Activated CD4-positive, alpha-beta T cell treated with anti-CD3 and anti-CD28 coated beads, Interleukin-2, Interleukin-6, amounts not matched to agents 100 ng/mL and 50 ng/mL, durations not matched to agents 16 hours and 8 hours (primary cell): Measurements from ENCODE around the gene TNFSF15.

Experiments used
- DNase-seq: peaks from one replicate; pipeline ENCODE4 v3.0.0-alpha.2; 2020

The TNFSF15 gene

DNA sequence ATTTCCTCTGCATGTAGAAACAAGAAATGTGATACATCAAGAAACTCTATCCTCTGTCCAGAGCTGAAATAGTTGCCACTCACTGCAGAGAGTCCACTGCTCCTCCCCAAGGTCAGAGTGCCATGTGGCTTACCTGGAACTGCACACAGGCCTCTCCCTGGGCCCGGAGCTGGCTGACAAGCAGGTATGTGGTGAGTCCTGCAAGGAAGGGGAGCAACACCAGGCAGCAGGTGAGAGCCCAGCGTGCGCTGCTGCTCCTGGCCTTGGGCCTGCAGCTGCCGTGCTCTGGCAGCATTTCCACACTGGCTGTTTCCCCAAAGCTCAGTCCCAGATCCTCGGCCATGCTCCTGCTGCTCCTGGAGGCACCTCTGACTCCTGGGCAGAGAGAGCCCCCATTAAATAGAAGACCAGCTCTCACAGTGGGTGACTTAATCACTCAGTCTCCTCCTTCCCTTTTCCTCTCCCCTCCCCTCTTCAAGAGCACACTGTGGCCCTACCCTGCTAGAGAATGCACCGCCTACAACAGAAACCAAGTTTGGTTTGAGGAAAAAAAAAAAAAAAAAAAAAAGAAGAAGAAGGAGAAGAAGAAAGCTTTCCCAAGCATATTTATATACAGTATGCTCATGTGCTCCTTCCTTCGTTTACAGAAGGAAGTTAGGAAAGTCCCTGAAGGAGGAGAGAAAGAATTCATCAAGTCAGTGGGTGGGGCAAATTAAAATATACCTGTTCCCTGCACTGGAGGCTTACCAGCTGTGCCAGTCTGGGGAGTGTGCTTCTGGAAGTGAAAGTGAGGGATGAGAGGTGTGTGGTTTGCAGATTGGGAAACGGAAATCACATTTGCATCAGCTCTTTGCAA is at the start of gene TNFSF15:
TSS of gene TNFSF15 (minus strand) at position 370 of the 856 bp plus-strand sequence. CDS start at position 343, 27 bp downstream.
- peak; percentile 72 for DNase-seq

DNA sequence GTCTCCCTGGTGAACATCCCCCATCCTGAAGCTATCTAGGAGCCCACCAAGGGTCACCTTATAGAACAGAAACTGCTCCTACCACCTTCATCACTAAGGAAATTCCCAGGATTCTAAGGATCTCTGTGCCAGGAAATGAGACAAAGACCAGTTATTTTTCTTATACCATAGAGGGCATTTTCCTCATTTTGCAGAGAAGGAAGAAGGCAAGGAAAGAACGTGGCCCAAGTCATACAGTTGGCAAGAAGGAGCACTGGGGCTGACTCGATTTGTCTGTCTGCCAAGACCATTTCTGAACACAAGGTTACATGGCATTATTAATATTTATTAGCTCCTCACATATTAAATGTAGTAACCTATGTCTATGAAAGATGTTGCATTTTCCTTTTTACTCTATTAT is 49.6 kb upstream of the TNFSF15 start:
- DNase-seq, result no peak

DNA sequence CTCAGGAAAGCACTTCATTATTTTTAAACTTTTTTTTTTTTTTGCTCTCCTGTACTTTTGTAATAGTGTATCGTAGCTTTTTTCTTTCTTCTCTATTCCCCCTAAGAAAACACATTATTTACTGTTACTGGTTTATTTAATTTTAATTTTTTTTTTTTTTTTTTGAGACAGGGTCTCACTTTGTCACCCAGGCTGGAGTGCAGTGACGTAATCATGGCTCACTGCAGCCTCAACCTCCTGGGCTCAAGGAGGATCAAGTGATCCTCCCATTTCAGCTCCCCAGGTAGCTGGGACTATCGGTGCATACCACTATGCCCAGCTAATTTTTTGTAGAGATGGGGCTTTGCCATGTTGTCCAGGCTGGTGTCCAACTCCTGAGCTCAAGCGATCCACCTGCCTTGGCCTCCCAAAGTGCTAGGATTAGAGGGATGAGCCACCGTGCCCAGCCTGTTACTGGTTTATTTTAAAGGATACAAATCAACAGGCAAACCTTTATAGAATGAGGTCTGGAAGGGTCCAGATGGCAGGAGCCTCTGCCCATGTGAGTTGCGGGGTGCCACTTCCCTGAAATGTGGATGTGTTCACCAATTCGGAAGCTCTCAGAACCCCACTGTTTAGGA is 49.0 kb upstream of the TNFSF15 start:
- no peak for DNase-seq

DNA sequence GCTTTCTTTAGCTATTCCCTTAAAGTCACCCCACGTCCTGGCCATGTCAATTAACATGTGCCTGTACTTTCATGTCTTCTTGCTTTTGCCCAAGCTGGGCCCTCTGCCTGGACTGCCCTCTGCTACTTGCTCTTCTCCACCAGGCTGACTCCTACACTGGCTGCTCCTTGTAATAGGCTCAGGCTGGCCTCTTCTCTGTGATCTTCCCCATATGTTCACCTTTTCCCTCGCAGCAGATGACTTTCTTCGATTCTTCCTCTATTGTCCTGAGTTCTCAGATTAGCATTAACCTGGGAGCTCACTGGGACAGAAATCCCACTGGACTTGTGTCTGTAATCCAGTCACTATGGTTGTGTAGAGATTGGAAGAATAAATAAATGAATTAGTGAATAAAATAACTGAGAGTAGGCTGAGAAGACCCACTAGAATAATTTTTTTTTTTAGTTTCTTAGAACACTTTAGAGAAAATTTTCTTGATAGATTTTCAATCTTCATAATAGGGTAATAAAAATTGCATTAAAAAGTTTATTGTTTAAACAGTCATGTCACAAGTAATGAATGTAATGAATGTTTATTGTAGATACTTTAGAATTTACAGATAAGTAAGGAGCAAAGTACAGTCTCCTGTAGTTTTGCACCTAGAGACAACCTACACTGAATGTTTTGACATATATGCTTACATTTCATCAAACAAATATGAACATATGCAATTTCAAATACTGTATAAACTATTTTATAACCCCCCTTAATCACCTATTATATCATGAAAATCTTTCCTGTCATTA is 47.4 kb upstream of the TNFSF15 start:
- no peak for DNase-seq

DNA sequence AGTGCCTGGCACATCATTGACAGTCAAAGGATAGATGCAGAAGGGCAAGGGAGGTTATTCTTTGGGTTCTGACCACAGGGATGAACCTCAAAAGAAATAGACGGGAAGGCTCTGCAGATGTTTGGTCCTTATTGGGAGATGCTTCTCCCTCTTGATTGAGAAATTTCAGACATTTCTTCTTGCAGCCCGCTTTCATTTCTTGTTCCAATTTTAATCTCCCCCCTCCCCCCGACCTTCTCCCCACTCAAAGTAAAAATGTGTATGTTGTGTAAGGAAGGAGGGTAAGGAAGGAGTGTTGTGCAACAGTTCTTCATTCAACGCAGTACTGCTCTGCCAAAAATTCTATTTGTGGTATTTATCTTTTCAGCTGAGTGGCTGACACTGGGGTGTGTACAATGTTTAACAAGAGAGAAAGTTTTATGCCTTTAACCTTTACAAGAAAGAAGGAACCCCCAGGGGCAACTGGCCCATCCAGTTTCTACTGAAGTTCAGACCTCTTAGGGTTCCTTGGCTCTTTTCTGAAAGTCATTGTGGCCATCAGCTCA is 46.3 kb upstream of the TNFSF15 start:
- no peak for DNase-seq

DNA sequence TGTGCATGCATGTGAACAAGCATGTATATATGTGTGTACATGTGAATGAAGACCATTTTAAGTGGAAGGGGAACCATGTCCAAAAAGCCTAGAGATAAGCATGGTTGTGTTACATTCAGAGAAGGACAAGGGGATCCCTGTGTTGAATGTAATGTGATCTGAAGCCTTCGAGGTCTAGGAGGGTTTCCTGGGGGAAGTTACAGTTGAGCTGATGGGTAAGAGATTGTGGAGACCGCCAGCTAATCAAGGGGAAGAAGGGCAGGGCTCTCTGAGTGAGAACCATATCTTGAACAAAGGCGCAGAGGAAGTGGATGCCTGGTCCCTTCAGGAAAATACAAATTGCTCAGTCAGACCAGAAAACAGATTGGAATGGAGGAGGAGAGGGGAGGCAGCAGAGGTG is 45.5 kb upstream of the TNFSF15 start:
- no peak for DNase-seq

DNA sequence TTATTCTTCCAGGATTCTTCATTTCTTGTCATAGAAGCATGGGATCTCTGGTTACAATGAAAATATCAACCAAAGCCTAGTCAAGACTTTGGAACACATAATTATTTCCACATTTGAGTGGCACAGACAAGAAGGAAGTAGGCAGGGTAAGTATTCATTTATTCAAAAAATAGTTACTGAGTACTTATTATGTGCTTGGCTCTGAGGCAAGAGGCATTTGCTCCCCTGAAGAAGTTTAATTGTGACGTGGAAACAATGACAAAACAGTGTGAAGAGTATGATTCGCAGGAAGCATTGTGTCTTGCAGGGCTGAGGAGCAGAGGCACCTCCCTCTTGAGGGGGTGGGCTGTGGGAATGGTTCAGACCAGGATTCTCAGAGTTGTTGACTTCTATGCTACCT is 45.0 kb upstream of the TNFSF15 start:
- DNase-seq, result no peak

DNA sequence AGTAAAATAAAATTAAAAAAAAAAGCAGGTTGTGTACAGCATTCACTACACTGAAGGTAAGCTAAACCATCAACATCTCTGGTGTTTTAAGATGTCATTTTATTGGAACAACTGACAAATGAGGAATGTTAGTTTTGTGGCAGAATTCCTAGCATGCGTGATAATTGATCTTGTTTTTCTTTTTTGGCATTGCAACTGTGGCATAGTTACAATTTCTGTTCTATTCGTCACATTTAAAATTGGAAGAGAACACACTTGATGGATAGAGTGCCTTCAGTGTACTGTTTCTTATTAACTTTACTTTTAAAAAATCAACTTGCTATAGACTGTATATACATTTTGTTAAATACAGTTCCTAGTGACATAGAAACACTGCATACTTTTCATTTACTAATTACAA is 43.6 kb upstream of the TNFSF15 start:
- no peak for DNase-seq

DNA sequence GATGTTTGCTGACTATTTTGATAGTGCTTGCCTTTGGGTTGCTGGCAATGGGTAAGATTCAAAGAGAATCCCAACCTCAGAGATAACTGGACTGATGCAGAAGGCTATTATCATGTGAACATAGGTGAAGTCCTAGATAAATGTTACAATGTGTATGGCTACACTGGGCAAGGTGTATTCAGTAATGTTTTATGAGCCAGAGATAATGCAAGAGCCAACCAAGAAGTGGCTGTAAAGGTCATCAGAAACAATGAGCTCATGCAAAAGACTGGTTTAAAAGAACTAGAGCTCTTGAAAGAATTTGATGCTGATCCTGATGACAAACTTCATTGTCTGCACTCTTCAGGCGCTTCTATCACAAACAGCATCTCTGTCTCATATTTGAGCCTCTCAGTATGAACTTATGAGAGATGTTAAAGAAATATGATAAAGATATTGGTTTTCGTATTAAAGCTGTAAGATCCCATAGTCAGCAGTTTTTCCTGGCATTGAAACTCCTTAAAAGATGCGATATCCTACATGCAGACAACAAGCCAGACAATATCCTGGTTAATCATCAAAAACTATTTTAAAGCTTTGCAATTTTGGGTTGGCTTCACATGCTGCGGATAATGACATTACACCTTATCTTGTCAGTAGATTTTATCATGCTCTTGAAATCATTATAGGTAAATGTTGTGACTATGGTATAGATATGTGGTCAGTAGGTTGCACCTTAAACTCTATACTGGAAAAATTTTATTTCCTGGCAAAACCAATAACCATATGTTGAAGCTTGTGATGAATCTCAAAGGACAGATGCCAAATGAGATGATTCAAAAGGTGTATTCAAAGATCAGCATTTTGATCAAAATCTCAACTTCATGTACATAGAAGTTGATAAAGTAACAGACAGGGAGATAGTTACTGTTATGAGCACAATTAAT is 41.9 kb upstream of the TNFSF15 start:
- no peak for DNase-seq

DNA sequence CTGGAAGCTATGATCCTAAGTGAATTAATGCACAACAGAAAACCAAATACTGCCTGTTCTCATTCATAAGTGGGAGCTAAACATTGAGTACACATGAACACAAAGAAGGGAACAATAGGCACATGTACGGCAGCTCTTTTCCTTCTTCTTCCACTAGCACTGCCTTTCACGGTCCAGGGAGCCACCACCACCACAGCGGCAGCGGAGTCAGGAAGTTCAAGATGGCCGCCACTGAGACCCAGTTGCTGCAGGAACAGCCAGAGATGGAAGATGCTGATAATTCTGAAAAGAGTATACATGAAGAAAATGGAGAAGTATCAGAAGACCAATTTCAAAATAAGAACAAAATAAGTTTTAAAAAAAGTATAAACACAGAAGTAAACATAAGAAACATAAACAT is 39.5 kb upstream of the TNFSF15 start:
- DNase-seq, result no peak

DNA sequence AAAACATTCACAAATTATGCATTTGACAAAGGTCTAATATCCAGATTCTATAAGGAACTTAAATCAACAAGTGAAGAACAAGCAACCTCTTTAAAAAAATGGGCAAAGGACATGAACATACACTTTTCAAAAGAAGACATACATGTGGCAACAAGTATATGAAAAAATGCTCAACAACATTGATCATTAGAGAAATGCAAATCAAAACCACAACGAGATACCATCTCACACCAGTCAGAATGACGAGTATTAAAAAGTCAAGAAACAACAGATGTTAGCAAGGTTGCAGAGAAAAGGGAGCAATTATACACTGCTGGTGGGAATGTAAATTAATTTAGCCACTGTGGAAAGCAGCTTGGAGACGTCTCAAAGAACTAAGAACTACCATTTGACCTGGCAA is 38.9 kb upstream of the TNFSF15 start:
- no peak for DNase-seq

DNA sequence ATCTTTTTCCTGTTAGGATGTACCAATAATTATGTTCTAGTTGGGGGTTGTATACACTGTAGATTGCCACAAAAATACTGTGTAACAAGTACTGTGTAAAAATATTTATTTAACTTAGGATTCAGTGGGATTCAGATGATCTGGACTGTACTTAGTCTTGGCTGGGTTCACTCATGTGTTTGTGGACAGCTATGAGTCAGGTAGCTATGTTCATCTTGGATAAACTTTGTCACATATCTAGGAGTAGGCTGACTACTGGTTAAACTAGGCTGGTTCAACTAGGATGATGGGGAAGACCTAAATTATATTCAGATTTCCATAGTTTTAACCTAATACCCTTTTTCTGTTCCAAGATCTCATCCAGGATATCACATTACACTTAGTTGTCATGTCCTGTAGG is 32.1 kb upstream of the TNFSF15 start:
- no peak for DNase-seq

DNA sequence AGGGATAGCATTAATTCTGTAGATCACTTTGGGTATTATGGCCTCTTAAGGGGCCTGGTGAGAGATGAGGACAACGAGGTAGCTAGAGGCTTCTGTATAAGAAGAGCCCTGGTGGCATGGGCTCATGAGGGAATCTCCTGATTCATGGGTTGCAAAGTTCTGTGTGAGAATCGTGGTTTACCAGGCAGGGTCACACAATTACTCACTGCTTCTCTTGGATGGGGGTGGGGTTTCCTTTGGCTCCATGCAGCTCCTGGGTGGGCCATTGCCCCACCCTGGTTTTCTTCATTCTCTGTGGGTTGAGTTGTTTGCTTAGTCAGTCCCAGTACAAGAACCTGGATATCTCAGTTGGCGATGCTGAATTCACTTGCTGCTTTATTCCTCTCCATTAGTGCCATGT is 30.9 kb upstream of the TNFSF15 start:
- peak; percentile 46 for DNase-seq

DNA sequence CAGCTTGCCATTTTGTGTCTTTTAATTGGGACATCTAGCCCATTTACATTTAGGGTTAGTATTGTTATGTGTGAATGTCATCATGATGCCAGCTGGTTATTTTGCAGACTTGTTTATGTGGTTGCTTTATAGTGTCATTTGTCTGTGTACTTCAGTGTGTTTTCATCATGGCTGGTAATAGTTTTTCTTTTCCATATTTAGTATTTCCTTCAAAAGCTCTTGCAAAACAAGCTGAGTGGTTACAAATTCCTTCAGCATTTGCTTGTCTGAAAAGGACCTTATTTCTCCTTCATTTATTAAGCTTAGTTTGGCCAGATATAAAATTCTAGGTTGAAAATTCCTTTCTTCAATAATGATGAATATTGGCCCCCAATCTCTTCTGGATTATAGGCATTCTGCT is 28.5 kb upstream of the TNFSF15 start:
- DNase-seq, result no peak

DNA sequence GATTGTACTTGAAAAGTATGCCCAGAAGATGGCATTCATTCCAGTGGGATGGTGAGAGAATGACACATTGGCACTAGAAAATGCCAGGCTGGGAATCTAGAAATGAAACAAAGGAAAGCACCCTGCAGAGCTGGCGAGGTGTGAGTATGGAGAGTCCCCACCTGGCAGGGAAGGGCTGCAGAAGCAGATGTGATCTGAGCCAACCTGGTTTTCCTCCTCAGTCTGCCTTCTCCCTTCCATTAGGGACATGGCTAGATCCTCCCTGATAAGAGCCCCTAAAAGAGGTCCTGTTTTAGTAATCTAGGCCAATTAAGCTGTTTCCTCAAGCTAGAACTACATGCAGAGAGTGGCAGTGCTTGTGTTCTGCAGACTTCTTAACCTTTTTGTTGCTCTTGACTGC is 24.7 kb upstream of the TNFSF15 start:
- DNase-seq, result no peak

DNA sequence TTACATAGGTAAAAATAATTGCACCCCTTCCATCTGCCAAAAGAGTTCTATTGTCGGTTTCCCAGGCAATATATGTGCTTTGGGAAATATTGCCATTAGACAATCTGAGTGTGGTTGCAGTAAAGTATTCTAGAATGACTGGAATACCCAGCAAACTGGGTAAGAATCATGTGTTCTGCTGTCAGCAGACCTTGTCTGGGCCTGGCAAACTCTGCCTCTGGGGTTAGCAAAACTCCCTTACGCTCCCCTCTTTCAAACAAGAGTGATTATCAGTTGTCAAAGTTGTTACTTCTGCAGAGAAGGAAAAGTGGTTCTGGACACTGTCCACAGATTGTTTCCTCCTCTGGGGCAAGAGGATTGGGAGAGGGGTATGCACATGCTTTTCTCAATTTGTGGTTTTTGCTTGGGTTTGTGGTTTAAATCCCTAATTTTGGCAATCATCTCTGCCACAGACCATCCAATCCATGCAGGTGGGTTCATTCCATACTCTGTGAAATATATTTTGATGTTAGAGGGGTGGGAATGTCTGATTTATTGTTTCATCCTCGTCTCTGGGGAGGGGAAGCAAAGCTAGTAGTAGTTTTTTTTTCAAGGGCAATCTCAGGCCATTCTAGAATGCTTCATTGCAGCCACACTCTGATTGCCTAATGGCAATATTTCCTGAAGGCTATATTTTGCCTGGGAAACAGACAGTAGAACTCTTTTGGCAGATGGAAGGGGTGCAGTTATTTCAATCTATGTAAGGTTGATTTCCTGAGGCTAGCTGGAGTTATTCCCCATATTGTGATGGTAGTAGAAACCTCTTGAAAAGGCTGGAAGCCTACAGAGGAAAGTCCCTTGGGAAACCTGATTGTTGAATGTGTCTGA is 24.0 kb upstream of the TNFSF15 start:
- DNase-seq, result no peak

DNA sequence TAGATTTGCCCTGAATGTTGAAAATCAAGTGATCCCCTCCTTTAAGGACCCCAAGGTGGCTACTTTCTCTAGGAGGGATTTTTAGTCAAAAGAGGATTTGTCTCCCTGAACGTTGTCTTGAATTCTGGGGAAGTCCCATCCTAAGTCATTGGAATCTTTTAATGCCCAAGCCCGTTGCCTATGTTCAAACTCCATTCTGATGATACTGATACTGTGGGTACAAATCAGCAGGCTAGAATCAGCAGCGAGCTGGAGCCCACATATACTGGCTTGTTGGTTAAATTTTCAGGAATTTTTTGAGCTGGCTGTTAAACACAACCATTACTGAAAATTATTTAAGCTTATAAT is 22.4 kb upstream of the TNFSF15 start:
- DNase-seq, result no peak

DNA sequence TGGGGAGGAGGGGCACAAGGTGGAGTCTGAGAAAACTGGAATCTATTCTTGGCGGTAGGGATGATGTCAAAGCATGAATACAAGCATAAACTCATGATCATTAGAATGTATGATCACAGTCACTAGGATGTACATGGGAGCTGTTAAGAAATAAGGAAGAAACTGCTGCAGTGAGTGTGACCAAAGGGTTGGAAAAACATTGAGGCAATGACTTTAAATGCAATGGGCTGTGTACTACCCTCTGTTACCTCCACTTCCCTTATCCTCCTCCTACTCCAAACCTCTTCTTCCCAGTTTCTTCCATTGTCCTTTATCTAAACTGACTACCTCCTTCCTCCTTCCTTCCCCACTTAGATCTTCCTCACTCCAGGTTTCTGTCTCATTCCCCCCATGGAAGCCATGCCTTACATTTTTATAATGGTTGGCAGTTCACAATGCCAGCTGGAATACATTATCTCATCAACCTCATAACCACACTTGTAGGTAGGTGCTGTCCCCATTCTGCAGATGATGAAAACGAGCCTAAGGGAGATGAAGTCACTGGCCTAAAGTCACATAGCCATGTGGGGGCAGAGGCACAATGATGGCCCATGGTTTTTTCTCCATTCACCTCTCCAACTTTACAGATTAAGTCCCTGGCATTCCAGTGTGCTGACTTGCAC is 21.9 kb upstream of the TNFSF15 start:
- DNase-seq, result peak; percentile 11

DNA sequence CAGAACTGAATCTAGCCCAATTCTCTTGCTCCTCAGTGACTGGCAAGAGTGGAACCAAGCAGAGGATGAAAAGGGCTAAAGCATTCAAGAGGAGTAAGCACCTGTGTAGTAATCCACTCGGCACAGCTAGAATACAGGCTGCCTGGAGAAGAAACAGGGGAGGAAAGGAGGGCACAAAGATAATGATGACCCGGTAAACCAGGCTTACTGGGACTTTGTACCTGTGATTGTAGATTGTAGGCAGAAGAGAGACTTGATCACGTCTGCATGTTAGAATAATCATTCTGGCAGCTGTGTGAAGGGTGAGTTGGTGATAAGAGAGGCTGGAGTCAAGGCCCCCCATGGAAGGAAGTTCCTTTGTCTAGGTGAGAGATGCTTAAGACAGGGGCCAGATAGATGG is 20.6 kb upstream of the TNFSF15 start:
- DNase-seq, result no peak

DNA sequence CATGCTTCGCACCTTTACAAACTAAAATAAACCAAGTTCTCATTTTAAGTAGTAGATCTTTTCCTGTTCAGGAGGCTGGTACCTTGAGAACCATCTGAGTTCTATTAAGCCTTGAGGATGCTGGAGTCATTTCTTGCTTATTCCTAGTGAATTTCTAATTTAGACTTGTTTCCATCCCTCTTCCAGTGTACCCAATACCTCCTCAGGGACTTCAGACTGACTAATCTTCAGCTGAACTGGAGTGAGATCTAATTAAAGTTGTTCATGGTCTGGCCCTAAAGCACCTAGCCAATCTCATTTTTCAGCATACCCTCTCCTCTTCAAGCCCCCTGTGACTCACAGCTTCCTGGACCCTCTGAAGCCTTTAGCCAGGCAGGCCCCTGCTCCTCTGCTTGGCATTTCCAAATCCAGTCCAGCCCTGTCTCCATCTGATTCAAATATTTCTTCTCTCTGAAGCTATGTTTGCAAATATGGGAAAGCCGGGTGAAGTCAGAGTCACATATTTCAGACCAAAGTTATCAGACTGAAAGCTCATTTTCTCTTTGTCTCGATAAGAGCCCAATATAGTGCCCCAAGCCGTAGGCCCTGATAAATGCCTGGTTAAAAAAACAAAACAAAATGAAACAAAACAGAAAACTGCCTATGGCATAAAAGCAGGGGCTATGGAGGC is 19.4 kb upstream of the TNFSF15 start:
- DNase-seq, result no peak
